OCI-LY7 (cell line): ENCODE measurements around the gene SIGLEC6. TPM values are rescaled to one million over a fixed set of nuclear protein-coding genes. Genes with fewer than 3 reads are reported as not detected.

Experiments
- BruUV-seq: library from RNA; stranded (reverse); fragments of 400-500 nt; replicated peaks from 2 replicates; lab custom pipeline; 2021; lab: Mats Ljungman, UMichigan
- CTCF ChIA-PET: fragments of 300-600 bp; sonication (Branson Sonifier 250); formaldehyde crosslinking; loops from one replicate; lab custom pipeline; 2022; ENCODE audit warnings: antibody characterized with exemption; ENCODE audit not compliant: unreplicated experiment; lab: Charles Lee
- POLR2A ChIA-PET: fragments of 300-600 bp; sonication (Branson Sonifier 250); formaldehyde crosslinking; loops from one replicate; lab custom pipeline; 2022; ENCODE audit warnings: antibody characterized with exemption; lab: Charles Lee
- DNase-seq: peaks from one replicate; pipeline ENCODE4 v3.0.0-alpha.2; 2015; ENCODE audit warnings: low spot score
- H2AFZ ChIP-seq: fragments of 200-600 bp; sonication (generic), shearing (Covaris generic); 2 replicates; pipeline ENCODE4 v1.6.1; 2014; ENCODE audit warnings: mild to moderate bottlenecking, antibody characterized with exemption, low read length, moderate library complexity
- H3K27ac ChIP-seq: fragments of 200-600 bp; sonication (generic); 2 replicates; pipeline ENCODE4 v1.5.1; 2014; ENCODE audit warnings: mixed run types, low read depth, mild to moderate bottlenecking, moderate library complexity, low read length, inconsistent platforms; ENCODE audit not compliant: poor library complexity, severe bottlenecking
- H3K36me3 ChIP-seq: fragments of 200-600 bp; sonication (generic); 2 replicates; pipeline ENCODE4 v1.6.1; 2014; ENCODE audit warnings: mild to moderate bottlenecking, antibody characterized with exemption, low read length, moderate library complexity, mixed read lengths; ENCODE audit not compliant: insufficient read depth
- H3K4me1 ChIP-seq: fragments of 200-600 bp; sonication (generic); 2 replicates; pipeline ENCODE4 v1.5.1; 2014; ENCODE audit warnings: mild to moderate bottlenecking, low read length; ENCODE audit not compliant: insufficient read depth, poor library complexity, severe bottlenecking
- H3K4me2 ChIP-seq: fragments of 200-600 bp; sonication (generic); 2 replicates; pipeline ENCODE4 v1.6.1; 2014; ENCODE audit warnings: mild to moderate bottlenecking, low read length
- H3K4me3 ChIP-seq: fragments of 200-600 bp; sonication (generic); 2 replicates; pipeline ENCODE4 v1.5.1; 2014; ENCODE audit warnings: mild to moderate bottlenecking, low read depth, low read length; ENCODE audit not compliant: poor library complexity, severe bottlenecking
- H3K79me2 ChIP-seq: fragments of 200-600 bp; sonication (generic); 2 replicates; pipeline ENCODE4 v1.6.1; 2016; ENCODE audit warnings: low read depth, mild to moderate bottlenecking, low read length, moderate library complexity, mixed read lengths; ENCODE audit not compliant: insufficient read depth
- H3K9me2 ChIP-seq: fragments of 200-600 bp; sonication (generic); 2 replicates; pipeline ENCODE4 v1.6.1; 2016; ENCODE audit warnings: mild to moderate bottlenecking, low read length, mixed read lengths; ENCODE audit not compliant: insufficient read depth
- H3K9me3 ChIP-seq: fragments of 200-600 bp; sonication (generic); 2 replicates; pipeline ENCODE4 v1.6.1; 2014; ENCODE audit warnings: mild to moderate bottlenecking, mixed run types, low read length, mixed read lengths
- H4K20me1 ChIP-seq: fragments of 200-600 bp; sonication (generic); 2 replicates; pipeline ENCODE4 v1.6.1; 2014; ENCODE audit warnings: mild to moderate bottlenecking, antibody characterized with exemption, low read length, moderate library complexity, mixed read lengths; ENCODE audit not compliant: insufficient read depth
- CTCF ChIP-seq: fragments of 200-600 bp; sonication (generic); conservative IDR thresholded peaks from 2 replicates; pipeline ENCODE4 v1.5.1; 2014; ENCODE audit warnings: mild to moderate bottlenecking, antibody characterized with exemption, low read length, moderate library complexity, mixed read lengths
- EZH2phosphoT487 ChIP-seq: fragments of 200-600 bp; sonication (generic); IDR thresholded peaks from 2 replicates; pipeline ENCODE4 v1.6.1; 2018; ENCODE audit warnings: low read depth, borderline replicate concordance, mild to moderate bottlenecking, mixed run types, antibody characterized with exemption, low read length, moderate library complexity, mixed read lengths
- intact Hi-C: fragments of 100-400 bp; cut with micrococcal nuclease; formaldehyde crosslinking; loops from one replicate; pipeline ENCODE4 v1.10.0; 2022; ENCODE audit not compliant: unreplicated experiment
- total RNA-seq, 2 experiments: library from RNA; depleted of rRNA in 1 of 2; stranded (reverse); fragments of >200 nt in 1 of 2; shearing (Covaris generic) in 1 of 2; gene quantifications; 2 replicates each; pipeline ENCODE4 v1.2.3, GENCODE V29; 2014 to 2022

The SIGLEC6 gene
- total RNA-seq, 2 experiments from 2014 or later, result not detected

- no TSS peak for BruUV-seq
- Histone ChIP-seq H3K9me2 (no peaks in the 10 kb centered on the region), H2AFZ (no peak overlapping the region), H3K9me3 (no peaks in the 10 kb centered on the region), H3K27ac (no peak overlapping the region), H3K79me2 (no peaks in the 10 kb centered on the region), H3K4me3 (no peak overlapping the region), H3K4me2 (no peak overlapping the region), H4K20me1 (no peaks in the 10 kb centered on the region), H3K4me1 (no peaks in the 10 kb centered on the region), H3K36me3 (no peaks in the 10 kb centered on the region)
- DNase-seq, result no peak
- ChIA-PET POLR2A (no interaction called here), CTCF (no interaction called here)
- TF ChIP-seq EZH2phosphoT487 (no peak), CTCF (no peak)
- intact Hi-C loops, result no loop called here
Measured at GRCh38 chr19:51490676-51491075, 40.8 kb downstream of the SIGLEC6 start.

GRCh38 chr19:51489113-51489512 lies 42.4 kb downstream of the SIGLEC6 start:
- no peaks in the 10 kb centered on the region for H3K4me1 ChIP-seq
- H2AFZ ChIP-seq, result no peak overlapping the region
- H3K79me2 ChIP-seq, result no peaks in the 10 kb centered on the region
- H3K4me3 ChIP-seq, result no peak overlapping the region
- ChIA-PET CTCF (no interaction called here), POLR2A (interaction anchor here (0.6 kb wide), 1 partner anchor 314 kb away, joined by 5 read pairs; no protein-coding TSS in a partner anchor)
- no peak overlapping the region for H3K4me2 ChIP-seq
- no peaks in the 10 kb centered on the region for H3K9me2 ChIP-seq
- intact Hi-C loops, result no loop called here
- no peaks in the 10 kb centered on the region for H3K9me3 ChIP-seq
- TF ChIP-seq EZH2phosphoT487 (no peak), CTCF (no peak)
- H4K20me1 ChIP-seq, result no peaks in the 10 kb centered on the region
- H3K27ac ChIP-seq, result no peak overlapping the region
- no TSS peak for BruUV-seq
- no peak for DNase-seq
- H3K36me3 ChIP-seq, result no peaks in the 10 kb centered on the region

GRCh38 chr19:51488491-51488890 lies 43.0 kb downstream of the SIGLEC6 start:
- Histone ChIP-seq H3K27ac (no peak overlapping the region), H3K36me3 (no peaks in the 10 kb centered on the region), H3K9me3 (no peaks in the 10 kb centered on the region), H3K79me2 (no peaks in the 10 kb centered on the region), H3K4me2 (no peak overlapping the region), H4K20me1 (no peaks in the 10 kb centered on the region), H2AFZ (no peak overlapping the region), H3K9me2 (no peaks in the 10 kb centered on the region), H3K4me1 (no peaks in the 10 kb centered on the region), H3K4me3 (no peak overlapping the region)
- BruUV-seq, result no TSS peak
- no peak for TF ChIP-seq EZH2phosphoT487
- no peak for TF ChIP-seq CTCF
- POLR2A ChIA-PET, result no interaction called here
- no peak for DNase-seq
- intact Hi-C loops, result no loop called here
- CTCF ChIA-PET, result no interaction called here
